Measurements from ENCODE around the gene DLGAP1.

The DLGAP1 gene

GRCh38 chr18:4267641-4268040, 187.5 kb downstream of the DLGAP1 start:
- Histone ChIP-seq H3K27ac (ENCODE audit: low read length) (no peak overlapping the region), H3K9ac (ENCODE audit: low read length) (no peak overlapping the region), H3K79me2 (ENCODE audit: low read length) (no peaks in the 10 kb centered on the region), H3K36me3 (replicated peaks; ENCODE audit: low read depth, low read length) (no peaks in the 10 kb centered on the region), H3K27me3 (ENCODE audit: low read depth, low read length) (no peaks in the 10 kb centered on the region), H4K20me1 (ENCODE audit: insufficient read depth, low read length) (no peaks in the 10 kb centered on the region), H2AFZ (ENCODE audit: low read depth, low read length) (peak overlapping the region; percentile 62; the same call in 1 of the 2 replicates), H3K4me3 (ENCODE audit: low read length) (no peak overlapping the region), H3K4me1 (ENCODE audit: low read length) (peaks cover 34% of the 10 kb centered on the region), H3K9me3 (ENCODE audit: insufficient read depth, low read length) (no peaks in the 10 kb centered on the region), H3K4me2 (ENCODE audit: low read length) (0 out of 2 replicates have a peak overlapping the region, but pooled peaks have one; percentile 20)
- TF ChIP-seq CTCF (IDR thresholded peaks at IDR 0.05; ENCODE audit: low read depth, low read length) (no peak), EZH2phosphoT487 (IDR thresholded peaks at IDR 0.05; ENCODE audit: low read depth) (no peak)

- no peaks in the 10 kb centered on the region for H3K79me2 ChIP-seq (ENCODE audit: low read length)
- no peaks in the 10 kb centered on the region for H4K20me1 ChIP-seq (ENCODE audit: insufficient read depth, low read length)
- no peak overlapping the region for H3K4me2 ChIP-seq (ENCODE audit: low read length)
- no peaks in the 10 kb centered on the region for H3K9me3 ChIP-seq (ENCODE audit: insufficient read depth, low read length)
- H2AFZ ChIP-seq (ENCODE audit: low read depth, low read length): no peak overlapping the region
- no peak overlapping the region for H3K27ac ChIP-seq (ENCODE audit: low read length)
- H3K36me3 ChIP-seq (replicated peaks; ENCODE audit: low read depth, low read length): no peaks in the 10 kb centered on the region
- H3K9ac ChIP-seq (ENCODE audit: low read length): no peak overlapping the region
- no peaks in the 10 kb centered on the region for H3K27me3 ChIP-seq (ENCODE audit: low read depth, low read length)
- peaks cover 32% of the 10 kb centered on the region for H3K4me1 ChIP-seq (ENCODE audit: low read length)
- TF ChIP-seq EZH2phosphoT487 (IDR thresholded peaks at IDR 0.05; ENCODE audit: low read depth) (no peak), CTCF (IDR thresholded peaks at IDR 0.05; ENCODE audit: low read depth, low read length) (no peak)
- no peak overlapping the region for H3K4me3 ChIP-seq (ENCODE audit: low read length)
Observed at GRCh38 chr18:4264347-4264791, 190.7 kb downstream of the DLGAP1 start.

- H3K4me3 ChIP-seq (ENCODE audit: low read length): no peak overlapping the region
- H4K20me1 ChIP-seq (ENCODE audit: insufficient read depth, low read length): no peaks in the 10 kb centered on the region
- peaks cover 26% of the 10 kb centered on the region for H3K4me1 ChIP-seq (ENCODE audit: low read length)
- no peaks in the 10 kb centered on the region for H3K9me3 ChIP-seq (ENCODE audit: insufficient read depth, low read length)
- H3K36me3 ChIP-seq (replicated peaks; ENCODE audit: low read depth, low read length): no peaks in the 10 kb centered on the region
- no peaks in the 10 kb centered on the region for H3K79me2 ChIP-seq (ENCODE audit: low read length)
- H3K9ac ChIP-seq (ENCODE audit: low read length): no peak overlapping the region
- peak overlapping the region; percentile 25; the same call in 1 of the 2 replicates for H3K27ac ChIP-seq (ENCODE audit: low read length)
- peak overlapping the region; percentile 21 for H3K4me2 ChIP-seq (ENCODE audit: low read length)
- TF ChIP-seq CTCF (IDR thresholded peaks at IDR 0.05; ENCODE audit: low read depth, low read length) (no peak), EZH2phosphoT487 (IDR thresholded peaks at IDR 0.05; ENCODE audit: low read depth) (no peak)
- H3K27me3 ChIP-seq (ENCODE audit: low read depth, low read length): no peaks in the 10 kb centered on the region
- 0 out of 2 replicates have a peak overlapping the region, but pooled peaks have one; percentile 3 for H2AFZ ChIP-seq (ENCODE audit: low read depth, low read length)
Observed at GRCh38 chr18:4260107-4260506, 195.0 kb downstream of the DLGAP1 start.

- no peaks in the 10 kb centered on the region for H4K20me1 ChIP-seq (ENCODE audit: insufficient read depth, low read length)
- no peak overlapping the region for H3K4me2 ChIP-seq (ENCODE audit: low read length)
- no peak overlapping the region for H3K4me3 ChIP-seq (ENCODE audit: low read length)
- no peaks in the 10 kb centered on the region for H3K36me3 ChIP-seq (replicated peaks; ENCODE audit: low read depth, low read length)
- no peaks in the 10 kb centered on the region for H3K79me2 ChIP-seq (ENCODE audit: low read length)
- no peak overlapping the region for H3K9ac ChIP-seq (ENCODE audit: low read length)
- H3K4me1 ChIP-seq (ENCODE audit: low read length): peaks cover 52% of the 10 kb centered on the region
- no peak overlapping the region for H3K27ac ChIP-seq (ENCODE audit: low read length)
- TF ChIP-seq EZH2phosphoT487 (IDR thresholded peaks at IDR 0.05; ENCODE audit: low read depth): no peak
- TF ChIP-seq CTCF (IDR thresholded peaks at IDR 0.05; ENCODE audit: low read depth, low read length): no peak
- H3K27me3 ChIP-seq (ENCODE audit: low read depth, low read length): no peaks in the 10 kb centered on the region
- no peak overlapping the region for H2AFZ ChIP-seq (ENCODE audit: low read depth, low read length)
- no peaks in the 10 kb centered on the region for H3K9me3 ChIP-seq (ENCODE audit: insufficient read depth, low read length)
Observed at GRCh38 chr18:4256766-4257417, 198.2 kb downstream of the DLGAP1 start.
